PFSK-1 (cell line): ENCODE data around the gene C3orf18. TPM values are rescaled to one million over a fixed set of nuclear protein-coding genes. Genes with fewer than 3 reads are reported as not detected.
A peak's percentile ranks its signal among the peaks of the same experiment; 100 is the strongest.

Experiments
- FOXP2 ChIP-seq: optimal IDR thresholded peaks from 2 replicates; pipeline ENCODE3; 2011; ENCODE audit warnings: borderline replicate concordance, control low read depth, inconsistent platforms; ENCODE audit not compliant: insufficient read depth; ENCODE audit errors: extremely low read length, extremely low read depth
- POLR2AphosphoS5 ChIP-seq: IDR thresholded peaks from 2 replicates; pipeline ENCODE4 v1.6.1; 2012; ENCODE audit warnings: low read depth, mild to moderate bottlenecking, control low read depth, low read length, moderate library complexity
- SIN3A ChIP-seq: IDR thresholded peaks from 2 replicates; pipeline ENCODE4 v1.6.1; 2012; ENCODE audit warnings: mild to moderate bottlenecking, low read length, moderate library complexity, borderline replicate concordance; ENCODE audit not compliant: insufficient read depth
- TAF1 ChIP-seq: IDR thresholded peaks from 2 replicates; pipeline ENCODE4 v1.6.1; 2012; ENCODE audit warnings: low read length, control low read depth, borderline replicate concordance; ENCODE audit not compliant: insufficient read depth
- polyA plus RNA-seq: library from polyadenylated mRNA; unstranded; fragments of >200 nt; gene quantifications from one replicate; pipeline ENCODE4 v1.2.1, GENCODE V29; 2012; ENCODE audit warnings: low read depth, missing spikeins; ENCODE audit not compliant: insufficient read length
- TF ChIP-seq, protein P1 (sequence below), 2 experiments: IDR thresholded peaks; 2 replicates each; pipeline versions ENCODE4 v1.6.1 to v1.8.0; 2011 to 2012; ENCODE audit warnings: low read depth in 2 of 2, low read length in 2 of 2, control low read depth in 1 of 2, inconsistent platforms in 1 of 2, mild to moderate bottlenecking in 1 of 2, moderate library complexity in 1 of 2; ENCODE audit not compliant: insufficient read depth in 1 of 2

The C3orf18 gene
- 0.78 TPM for polyA plus RNA-seq

DNA sequence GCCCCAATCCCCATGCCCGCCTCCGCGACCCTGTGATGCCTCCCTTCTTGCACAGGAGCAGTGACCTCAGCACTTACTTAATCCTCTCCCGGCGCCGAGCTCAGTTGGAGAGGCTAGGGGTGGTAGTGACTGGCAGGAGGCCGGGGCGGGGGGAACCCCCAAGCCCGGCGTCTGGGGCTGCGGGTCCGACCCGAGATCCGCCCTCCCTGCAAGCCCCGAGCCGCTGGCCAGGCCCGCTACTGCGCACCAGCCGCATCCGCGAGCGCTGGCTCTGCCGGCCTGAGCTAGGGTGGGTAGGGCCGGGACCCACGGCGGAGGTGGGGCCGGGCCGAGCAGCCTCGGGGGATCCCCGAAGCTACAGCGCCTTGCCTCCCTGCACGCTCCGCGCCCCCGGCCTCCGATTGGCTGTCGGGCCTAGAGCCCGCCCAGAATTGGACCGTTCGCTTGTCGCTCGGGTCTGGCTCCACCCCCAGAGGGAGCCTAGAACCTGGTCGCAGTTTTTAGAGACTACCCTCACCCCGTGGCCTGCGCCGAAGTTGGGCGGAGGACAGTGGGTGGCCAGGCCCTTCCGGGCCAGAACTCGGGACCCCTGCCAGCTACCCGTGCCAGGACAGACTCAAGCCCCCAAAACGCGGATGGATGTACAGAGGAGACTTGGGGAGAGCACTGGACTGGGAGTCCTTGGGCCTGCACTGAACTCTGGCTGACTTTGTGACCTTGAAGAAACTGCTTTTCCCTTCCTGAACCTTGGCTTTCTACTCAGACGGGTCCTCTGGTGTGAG lies at the start of gene C3orf18:
Gene C3orf18 (minus strand): TSS at position 362 of the 782 bp plus-strand sequence. CDS start 2,048 bp downstream, outside the sequence.
- TF ChIP-seq TAF1 (no peak), SIN3A (no peak), POLR2AphosphoS5 (no peak), FOXP2 (no peak)
- TF ChIP-seq, protein P1, sequence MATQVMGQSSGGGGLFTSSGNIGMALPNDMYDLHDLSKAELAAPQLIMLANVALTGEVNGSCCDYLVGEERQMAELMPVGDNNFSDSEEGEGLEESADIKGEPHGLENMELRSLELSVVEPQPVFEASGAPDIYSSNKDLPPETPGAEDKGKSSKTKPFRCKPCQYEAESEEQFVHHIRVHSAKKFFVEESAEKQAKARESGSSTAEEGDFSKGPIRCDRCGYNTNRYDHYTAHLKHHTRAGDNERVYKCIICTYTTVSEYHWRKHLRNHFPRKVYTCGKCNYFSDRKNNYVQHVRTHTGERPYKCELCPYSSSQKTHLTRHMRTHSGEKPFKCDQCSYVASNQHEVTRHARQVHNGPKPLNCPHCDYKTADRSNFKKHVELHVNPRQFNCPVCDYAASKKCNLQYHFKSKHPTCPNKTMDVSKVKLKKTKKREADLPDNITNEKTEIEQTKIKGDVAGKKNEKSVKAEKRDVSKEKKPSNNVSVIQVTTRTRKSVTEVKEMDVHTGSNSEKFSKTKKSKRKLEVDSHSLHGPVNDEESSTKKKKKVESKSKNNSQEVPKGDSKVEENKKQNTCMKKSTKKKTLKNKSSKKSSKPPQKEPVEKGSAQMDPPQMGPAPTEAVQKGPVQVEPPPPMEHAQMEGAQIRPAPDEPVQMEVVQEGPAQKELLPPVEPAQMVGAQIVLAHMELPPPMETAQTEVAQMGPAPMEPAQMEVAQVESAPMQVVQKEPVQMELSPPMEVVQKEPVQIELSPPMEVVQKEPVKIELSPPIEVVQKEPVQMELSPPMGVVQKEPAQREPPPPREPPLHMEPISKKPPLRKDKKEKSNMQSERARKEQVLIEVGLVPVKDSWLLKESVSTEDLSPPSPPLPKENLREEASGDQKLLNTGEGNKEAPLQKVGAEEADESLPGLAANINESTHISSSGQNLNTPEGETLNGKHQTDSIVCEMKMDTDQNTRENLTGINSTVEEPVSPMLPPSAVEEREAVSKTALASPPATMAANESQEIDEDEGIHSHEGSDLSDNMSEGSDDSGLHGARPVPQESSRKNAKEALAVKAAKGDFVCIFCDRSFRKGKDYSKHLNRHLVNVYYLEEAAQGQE (IDR thresholded peaks at IDR 0.05; ENCODE audit: insufficient read depth in 1 of 2, low read depth in 2 of 2, low read length in 2 of 2) = no peak

DNA sequence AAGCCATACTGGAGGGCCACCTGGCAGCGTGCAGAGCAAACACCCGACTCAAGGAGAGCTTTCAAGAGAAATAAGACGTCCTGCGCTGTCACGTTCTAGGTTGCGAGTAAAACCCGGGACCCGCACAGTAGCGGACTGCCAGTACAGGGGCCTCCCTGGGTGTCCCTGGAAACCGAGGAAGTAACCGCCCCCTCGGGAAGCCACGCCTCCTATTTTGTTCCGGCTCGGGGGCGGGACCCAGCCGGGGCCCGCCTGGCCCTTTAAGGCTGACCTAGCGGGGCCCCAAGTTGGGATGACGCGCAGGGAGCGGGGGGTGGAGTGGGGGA lies 49.2 kb upstream of the C3orf18 start:
- TF ChIP-seq SIN3A (0 out of 2 replicates have a peak, but pooled peaks have one; percentile 32), TAF1 (no peak)
- TF ChIP-seq, protein P1 (IDR thresholded peaks at IDR 0.05; ENCODE audit: insufficient read depth in 1 of 2, low read depth in 2 of 2, low read length in 2 of 2) = no peak

DNA sequence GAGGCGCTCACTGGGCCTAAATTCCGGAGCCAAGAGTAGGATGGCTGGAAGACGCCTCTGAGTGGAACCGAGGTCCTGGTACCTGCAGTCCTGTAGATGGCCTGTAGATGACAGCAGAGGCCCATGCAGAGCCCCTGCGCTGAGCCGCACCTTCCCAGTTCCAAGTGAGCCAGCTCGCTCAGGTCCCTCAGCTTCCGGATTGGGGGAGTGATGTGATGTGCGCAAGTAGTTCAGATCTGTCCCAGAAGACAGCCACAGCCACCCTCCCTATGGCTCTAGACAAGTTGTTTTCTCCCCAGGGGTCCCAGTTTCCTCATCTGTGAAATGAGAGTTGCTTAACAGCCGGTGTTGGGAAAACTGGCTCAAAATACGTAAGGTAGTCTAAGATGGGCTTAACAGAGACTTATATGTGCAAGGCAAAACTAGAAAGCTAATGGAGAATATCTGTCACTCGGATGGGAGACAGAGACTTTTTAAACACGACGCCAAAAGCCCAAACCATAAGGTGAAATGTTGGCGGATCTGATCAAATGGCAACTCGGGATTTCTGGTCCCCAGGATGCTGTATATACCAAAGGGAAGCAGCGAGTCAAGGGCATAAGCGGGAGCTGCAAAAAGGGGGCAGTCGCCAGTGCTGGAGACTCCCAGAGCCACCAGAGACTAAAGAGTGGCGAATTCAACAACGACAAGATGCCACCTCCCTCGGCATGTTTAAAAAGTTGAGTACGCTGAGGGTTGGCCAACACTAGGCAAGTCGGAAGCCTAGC lies 48.6 kb upstream of the C3orf18 start:
- no peak for TF ChIP-seq TAF1
- TF ChIP-seq SIN3A = no peak
- no peak for TF ChIP-seq POLR2AphosphoS5
- TF ChIP-seq FOXP2 = no peak

DNA sequence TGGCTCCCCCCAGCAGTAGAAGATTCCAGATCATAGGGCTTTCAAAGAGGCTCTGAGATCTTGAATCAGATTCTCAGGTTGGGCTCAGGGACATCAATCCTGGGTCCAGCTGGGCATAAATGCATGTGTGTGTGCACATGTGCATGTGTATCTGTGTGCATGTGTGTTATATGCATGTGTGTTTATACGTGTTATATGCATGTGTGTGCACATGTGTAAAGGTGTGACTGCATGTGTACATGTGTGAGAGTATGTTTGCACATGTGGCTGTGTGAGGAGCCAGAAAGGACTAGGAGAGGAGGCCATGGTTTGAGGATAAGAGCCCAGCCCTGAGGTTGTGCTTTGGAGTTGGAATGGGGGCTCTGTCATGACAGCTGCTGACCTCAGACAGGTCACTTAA lies 47.6 kb upstream of the C3orf18 start:
- TF ChIP-seq SIN3A (no peak), POLR2AphosphoS5 (no peak), TAF1 (no peak), FOXP2 (no peak)
- TF ChIP-seq, protein P1 (IDR thresholded peaks at IDR 0.05; ENCODE audit: insufficient read depth in 1 of 2, low read depth in 2 of 2, low read length in 2 of 2) = no peak

DNA sequence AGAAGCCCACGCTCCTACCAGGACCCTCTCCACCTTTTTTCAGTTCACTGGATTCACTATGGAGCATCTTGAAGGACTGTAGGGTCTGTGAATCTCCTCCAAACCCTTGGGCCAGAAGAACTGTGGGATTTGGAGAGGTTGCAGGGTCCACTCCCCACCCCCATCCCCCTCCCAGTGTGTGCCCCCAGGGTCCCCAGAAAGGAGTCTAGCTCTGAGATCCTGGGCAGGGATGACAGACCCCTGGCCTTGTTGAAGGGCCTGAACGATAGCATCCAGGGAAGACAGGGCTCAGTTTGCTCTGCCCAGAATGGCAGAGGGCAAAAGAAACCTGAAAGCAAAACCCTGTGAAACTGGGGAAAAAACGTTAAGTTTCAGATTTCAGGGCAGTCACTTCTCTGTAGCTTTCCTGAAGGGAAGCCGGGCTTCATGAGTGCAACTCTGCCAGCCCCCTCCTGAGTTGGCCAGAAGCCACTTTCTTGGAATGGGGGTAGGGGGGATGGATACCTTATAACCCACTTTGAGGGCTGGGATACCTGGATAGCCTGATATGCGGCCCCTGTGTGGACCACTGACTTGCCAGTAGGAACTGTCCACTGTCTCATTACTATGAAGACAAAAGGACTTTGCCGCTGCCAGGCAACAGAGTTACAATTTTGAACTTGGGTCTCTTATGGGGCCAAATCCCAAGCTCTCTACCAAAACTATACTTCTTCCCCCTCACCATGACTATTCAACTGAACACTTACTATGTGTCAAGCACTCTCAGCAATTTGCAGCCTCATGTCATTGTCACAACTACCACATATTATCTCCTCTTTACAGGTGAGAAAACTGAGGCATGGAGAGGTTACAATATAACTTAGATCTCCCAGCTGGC lies 45.7 kb upstream of the C3orf18 start:
- TF ChIP-seq TAF1 = no peak
- TF ChIP-seq, protein P1 (IDR thresholded peaks at IDR 0.05; ENCODE audit: insufficient read depth in 1 of 2, low read depth in 2 of 2, low read length in 2 of 2) = no peak
- no peak for TF ChIP-seq POLR2AphosphoS5
- TF ChIP-seq SIN3A = no peak
- no peak for TF ChIP-seq FOXP2
